ENCODE results near the gene ABCC1.

DNA sequence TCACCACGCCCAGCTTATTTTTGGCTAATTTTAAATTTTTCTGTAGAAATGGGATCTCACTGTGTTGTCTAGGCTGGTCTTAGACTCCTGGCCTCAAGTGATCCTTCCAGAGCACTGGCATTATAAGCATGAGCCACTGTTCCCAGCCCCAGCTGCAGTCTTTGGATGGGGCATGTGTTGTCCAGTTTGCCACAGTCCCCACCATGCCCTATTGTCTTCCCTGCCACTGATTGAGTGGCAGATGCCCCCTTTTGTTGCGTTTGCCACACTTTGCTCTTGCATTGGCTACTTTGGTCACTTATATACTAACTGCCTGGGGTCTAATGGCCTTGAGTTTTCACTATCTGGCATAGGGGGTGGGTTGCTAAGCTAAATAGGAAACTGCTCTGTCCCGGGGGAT is 60.8 kb downstream of the ABCC1 start:
- TF ChIP-seq CTCF (IDR thresholded peaks at IDR 0.05 in 4 of 5, conservative IDR thresholded peaks at IDR 0.05 in 1 of 5) (no peak), POLR2A (IDR thresholded peaks at IDR 0.05) (no peak)
